HFF-Myc (cell line): ENCODE results near the gene TENM4.

Source experiments
- DNase-seq: peaks from one replicate; pipeline ENCODE4 v3.0.0-alpha.2; 2011; ENCODE audit warnings: low read depth; ENCODE audit errors: extremely low read depth
- H3K4me3 ChIP-seq: replicated peaks from 2 replicates; pipeline ENCODE4 v1.5.1; 2011; ENCODE audit warnings: low read depth, mild to moderate bottlenecking, control low read depth, low read length
- CTCF ChIP-seq: IDR thresholded peaks from 2 replicates; pipeline ENCODE4 v1.5.1; 2012; ENCODE audit warnings: mild to moderate bottlenecking, low read depth, low read length, control low read depth; ENCODE audit errors: missing control alignments

TENM4 gene

GRCh38 chr11:79432138-79432537 lies 8.7 kb downstream of the TENM4 start:
- no peak overlapping the region for H3K4me3 ChIP-seq
- no peak for TF ChIP-seq CTCF
- no peak for DNase-seq

- no peak for TF ChIP-seq CTCF
- no peak for DNase-seq
- H3K4me3 ChIP-seq = no peak overlapping the region
These were observed 9.3 kb downstream of the TENM4 start for GRCh38 chr11:79431535-79431934.

GRCh38 chr11:79430280-79430679 lies 10.6 kb downstream of the TENM4 start:
- TF ChIP-seq CTCF = no peak
- DNase-seq = no peak
- no peak overlapping the region for H3K4me3 ChIP-seq

- no peak for TF ChIP-seq CTCF
- H3K4me3 ChIP-seq = no peak overlapping the region
- DNase-seq = no peak
These were observed 12.4 kb downstream of the TENM4 start for GRCh38 chr11:79428406-79428805.

- DNase-seq = no peak
- no peak for TF ChIP-seq CTCF
These were observed 13.1 kb downstream of the TENM4 start for GRCh38 chr11:79427611-79428327.

GRCh38 chr11:79427126-79427525 lies 13.7 kb downstream of the TENM4 start:
- no peak overlapping the region for H3K4me3 ChIP-seq
- no peak for DNase-seq
- TF ChIP-seq CTCF = no peak

More at GRCh38 chr11:79427611-79428327, 13.1 kb downstream of the TENM4 start:
- H3K4me3 ChIP-seq = no peak overlapping the region

- no peak overlapping the region for H3K4me3 ChIP-seq
- no peak for TF ChIP-seq CTCF
- DNase-seq = no peak
These were observed 15.4 kb downstream of the TENM4 start for GRCh38 chr11:79425463-79425862.
